Stimulated activated CD8-positive, alpha-beta memory T cell treated with anti-CD3 and anti-CD28 coated beads, Interleukin-15, amount 100 ng/mL, for 48 hours (primary cell): ENCODE data around the gene RNF10.
"Not testable (repeated sequence)": the region's sequence is repeated elsewhere in the genome, so short reads cannot be mapped to it uniquely, and the experiment has no call there.

Experiments
- DNase-seq, 2 donors: peaks; one replicate each; pipeline ENCODE4 v3.0.0-alpha.2; 2020; ENCODE audit warnings: low read depth in 2 of 2

RNF10 gene

DNA sequence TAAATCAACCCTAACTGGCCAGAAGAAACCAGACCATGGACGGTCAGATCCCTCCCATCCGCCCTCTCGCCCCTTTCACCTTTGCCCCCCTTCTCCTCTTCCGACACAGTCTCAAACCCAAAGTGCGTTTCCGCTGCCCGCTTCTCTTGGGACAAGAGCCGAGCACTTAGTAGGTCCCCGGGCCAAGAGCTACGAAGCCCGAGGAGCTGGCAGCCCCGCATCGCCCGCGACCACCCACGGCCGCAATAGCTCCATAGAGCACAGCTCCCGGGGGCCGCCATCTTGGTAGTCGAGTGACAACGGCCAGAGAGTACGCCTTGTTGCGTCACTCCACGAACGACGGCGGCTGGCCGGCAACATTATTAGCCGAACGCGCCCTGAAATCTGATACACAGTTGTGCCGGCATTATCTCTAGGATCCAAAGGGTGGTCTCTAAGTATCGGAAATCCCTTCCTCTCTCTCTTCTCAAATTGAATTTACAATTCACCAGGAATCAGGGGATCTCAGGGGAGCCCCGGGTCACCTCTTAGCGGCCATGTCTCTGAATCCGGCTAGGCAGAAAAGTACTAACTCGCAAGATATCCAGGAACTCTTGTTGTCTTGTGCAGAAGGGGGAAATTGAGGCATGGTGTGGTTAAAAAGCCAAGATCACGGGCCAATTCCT is 5.2 kb upstream of the RNF10 start, which contains the start of gene COQ5:
Gene COQ5, minus strand, starts transcription at position 298 of the 665 bp plus-strand sequence. Its CDS starts 17 bp downstream, at position 281.
- peak; percentile 74 for DNase-seq

DNA sequence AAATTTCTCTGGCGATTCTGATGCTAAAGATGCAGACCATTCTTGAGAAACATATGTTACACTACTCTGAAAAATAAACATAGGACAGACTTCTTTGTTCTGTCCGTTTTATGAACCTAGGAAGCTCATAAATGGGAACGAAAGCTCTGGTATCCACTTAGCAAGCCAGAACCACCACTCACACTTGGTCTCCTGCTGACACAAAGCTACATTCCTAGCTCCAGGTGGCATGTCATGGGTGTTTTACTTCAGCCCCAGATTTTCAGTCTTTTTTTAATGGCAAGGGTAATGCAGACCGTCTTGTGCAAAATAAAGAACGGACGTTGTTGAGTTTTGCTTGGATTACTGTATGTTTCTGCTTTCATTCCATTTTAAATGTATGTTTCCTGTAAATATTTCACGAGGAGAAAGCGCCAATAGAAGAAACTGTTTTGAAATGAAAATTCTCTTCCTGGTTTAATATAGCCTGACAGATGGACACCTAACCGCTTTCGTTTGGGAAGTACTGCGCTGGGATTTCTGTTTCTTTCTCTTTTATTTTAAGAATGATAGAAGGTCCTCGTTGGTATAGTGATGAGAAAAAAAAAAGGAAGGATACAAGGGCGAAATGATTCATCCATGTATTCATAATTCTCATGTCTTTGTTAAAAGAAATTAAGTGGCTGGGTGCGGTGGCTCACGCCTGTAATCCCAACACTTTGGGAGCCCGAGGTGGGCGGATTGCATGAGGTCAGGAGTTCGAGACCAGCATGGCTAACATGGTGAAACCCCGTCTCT is 4.3 kb upstream of the RNF10 start:
- DNase-seq = no peak

DNA sequence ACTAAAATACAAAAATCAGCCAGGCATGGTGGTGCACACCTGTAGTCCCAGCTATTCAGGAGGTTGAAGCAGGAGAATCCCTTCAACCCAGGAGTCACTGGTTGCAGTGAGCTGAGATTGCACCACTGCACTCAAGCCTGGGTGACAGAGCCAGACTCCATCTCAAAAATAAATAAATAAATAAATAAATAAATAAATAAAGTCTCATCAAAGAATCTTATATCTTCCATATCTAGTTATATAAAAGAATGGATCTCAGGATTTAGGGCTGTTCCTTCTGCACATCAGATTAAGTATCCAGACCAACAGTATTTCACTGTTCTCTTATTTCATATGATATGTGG is 3.8 kb upstream of the RNF10 start:
- not testable (repeated sequence) for DNase-seq

DNA sequence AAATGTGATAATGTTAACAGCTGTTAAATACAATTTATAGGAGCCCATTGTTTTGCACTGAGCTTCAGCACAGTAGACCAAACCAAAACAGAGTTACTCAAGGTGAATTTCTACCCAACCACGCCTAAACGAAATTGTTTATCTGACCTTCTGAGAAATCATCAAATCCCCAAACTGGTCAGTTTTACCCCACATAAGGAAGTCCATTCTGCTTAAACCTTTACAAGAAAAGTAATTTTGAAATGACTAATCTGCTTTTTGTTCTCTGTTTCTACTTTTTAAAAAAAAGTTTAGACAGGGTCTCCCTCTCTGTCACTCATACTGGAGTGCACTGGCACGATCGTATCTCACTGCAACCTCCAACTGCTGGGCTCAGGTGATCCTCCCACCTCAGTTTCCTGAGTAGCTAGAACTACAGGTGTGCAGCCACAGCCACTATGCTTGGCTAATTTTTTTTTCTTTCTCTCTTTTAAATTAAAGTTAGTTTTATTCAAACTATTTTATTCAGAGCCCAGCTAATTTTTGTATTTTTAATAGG is 1.4 kb upstream of the RNF10 start:
- no peak for DNase-seq

DNA sequence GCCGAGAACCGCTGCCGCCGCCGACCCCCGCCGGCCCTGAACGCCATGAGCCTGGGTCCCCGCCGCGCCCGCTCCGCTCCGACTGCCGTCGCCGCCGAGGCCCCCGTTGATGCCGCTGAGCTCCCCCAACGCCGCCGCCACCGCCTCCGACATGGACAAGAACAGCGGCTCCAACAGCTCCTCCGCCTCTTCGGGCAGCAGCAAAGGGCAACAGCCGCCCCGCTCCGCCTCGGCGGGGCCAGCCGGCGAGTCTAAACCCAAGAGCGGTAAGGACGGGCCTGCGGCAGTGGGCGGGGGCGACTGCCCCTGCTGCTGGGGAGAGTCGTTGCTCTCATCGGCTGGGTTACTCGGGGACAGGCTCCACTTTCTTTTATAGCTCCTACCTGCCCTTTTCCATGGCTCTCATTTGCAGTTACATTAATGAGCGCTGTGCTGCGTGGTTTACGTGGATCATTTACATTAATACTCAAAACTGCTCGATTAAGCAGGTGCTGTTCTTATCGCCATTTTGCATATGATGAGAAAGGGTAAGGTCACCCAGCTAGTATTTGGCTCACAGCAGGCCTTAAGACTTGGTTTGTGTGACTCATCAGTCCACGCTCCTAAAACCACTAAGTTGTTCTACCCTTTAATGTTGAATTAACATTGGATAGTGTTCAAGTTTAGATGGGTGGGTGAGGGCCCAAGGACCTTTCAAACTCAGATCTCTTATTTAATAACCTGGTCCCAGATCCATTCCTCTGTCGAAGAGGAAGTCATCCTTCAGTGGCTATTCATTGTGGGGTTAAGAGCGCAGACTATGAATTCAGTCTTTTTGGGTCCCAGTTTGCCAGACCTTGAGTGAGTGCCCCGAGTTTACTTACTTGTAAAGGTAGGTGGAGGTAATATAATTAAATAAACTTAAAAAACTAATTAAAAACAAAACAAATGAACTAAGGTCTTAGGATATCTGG is 823 bp downstream of the RNF10 start:
- DNase-seq = peak; percentile 26

DNA sequence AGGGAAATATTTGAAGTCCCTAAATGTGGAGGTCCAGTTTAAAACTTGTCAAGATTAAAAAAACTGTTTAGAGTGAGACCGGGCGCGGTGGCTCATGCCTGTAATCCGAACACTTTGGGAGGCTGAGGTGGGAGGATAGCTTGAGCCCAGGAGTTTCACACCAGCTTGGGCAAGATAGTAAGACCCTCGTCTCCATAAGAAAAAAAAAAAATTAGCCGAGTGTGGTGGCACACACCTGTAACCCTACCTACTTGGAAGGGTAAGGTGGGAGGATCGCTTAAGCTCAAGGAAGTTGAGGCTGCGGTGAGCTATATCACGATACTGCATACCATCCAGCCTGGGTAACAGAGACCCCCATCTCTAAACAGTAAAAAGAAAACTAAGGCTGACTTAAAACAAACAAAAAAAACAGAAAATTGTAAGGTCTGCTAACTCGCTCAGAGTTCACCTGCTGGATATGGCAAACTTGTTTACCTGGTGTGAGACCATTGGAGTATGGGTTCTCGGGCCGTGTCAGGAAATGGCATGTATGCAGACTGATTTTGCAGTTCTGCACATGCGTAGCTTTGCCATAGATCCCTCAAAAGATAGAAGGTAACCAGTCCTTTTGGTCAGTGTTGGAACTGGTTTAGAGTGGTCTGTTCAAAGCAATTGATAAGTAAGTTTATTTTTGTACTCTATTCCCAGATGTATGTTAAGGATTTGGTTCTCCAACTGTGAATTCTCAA is 2.1 kb downstream of the RNF10 start:
- DNase-seq = no peak

DNA sequence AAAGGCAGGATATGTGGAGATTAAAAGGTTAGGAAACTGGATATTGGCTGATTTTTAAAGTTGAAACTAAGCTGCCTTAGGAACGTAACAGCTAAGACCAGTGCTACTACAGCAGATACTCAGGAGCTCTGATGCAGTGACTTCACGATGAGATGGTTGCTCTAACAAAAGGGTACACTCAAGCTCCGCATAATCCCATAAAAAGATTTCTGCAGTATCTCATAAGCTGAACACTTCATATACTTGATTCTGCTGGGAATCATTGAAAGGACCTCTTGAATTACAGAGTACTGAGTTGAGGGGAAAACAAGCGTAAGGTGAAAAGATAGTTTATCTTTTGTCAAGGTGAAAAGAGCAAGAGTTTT is 3.7 kb downstream of the RNF10 start:
- DNase-seq = no peak

DNA sequence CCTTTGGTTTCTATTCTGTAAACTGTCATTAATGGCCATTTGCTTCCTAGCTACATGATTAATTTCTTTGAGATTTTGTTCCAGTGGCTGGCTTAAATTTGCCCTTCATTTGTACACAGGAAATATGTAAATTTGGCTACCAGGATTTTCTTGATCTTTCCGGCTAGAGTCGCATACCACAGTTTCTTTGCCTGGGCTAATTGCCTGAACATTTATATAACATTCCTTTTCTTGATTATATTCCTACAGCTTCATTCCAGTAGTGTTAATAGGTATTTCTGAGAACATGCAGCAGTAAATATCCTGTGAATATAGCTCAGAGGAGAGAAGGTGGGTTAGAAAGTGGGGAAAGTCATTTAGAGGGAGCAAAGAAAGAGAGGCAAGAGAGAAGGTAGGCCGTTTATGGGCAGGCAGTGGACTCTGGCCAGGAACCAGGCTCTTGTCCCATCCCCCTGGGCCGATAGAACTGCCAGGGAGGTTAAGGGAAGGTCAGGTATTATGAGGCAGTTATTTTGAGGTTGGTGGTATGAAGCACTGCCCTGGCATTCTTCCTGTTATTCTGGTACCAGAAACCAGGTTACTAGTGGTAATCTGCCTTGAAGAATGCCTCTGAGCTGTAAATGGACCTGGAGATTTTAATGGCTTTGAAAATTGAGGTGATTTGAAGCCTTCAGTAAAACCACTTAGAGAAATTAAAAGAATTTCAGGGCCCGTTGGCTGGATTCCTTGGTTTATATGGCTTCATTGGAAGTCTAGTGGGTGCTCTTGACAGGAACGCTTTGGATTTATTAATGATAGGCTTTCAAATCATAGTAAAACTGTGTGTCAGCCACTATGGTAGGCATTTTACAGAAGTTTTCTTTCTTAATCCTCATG is 4.4 kb downstream of the RNF10 start:
- no peak for DNase-seq

DNA sequence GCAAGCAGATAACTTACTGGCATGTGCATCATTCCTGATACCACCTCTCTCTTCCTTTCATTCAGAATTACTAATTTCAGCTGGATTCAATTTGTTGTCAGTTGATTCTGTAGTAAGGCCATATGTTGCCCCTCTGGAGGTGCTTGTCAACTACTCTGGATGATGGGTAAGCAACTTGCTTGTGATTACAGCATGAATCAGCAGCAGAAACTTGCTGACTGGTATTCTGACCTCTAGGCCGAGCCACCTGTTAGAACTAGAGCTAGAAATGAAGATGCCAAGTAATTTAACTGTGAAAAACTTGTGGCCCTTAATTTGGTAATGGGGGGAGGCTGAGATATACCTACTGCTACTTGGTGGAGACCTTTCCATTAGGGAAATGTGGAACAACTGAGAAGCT is 5.1 kb downstream of the RNF10 start:
- peak in 1 of 2 donors; percentile 8 for DNase-seq

DNA sequence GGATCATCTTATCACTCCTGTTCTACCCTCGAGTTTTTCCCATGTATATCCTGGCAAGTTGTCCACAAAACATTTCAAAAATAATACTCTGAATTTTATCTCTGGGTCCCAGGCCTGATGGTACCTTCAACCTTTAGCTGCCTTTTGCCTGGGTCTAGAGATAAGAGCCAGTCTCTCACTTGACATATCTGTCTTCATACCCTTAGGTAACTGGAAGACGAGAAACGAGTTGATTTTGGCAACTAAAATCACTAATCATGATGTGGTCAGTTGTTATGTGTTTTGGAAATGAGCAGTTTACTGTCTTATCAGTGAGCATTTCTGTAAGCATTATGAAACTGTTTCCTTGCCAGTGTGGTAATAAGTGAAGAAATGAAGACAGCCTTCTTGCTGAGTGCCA is 6.3 kb downstream of the RNF10 start:
- DNase-seq = no peak

DNA sequence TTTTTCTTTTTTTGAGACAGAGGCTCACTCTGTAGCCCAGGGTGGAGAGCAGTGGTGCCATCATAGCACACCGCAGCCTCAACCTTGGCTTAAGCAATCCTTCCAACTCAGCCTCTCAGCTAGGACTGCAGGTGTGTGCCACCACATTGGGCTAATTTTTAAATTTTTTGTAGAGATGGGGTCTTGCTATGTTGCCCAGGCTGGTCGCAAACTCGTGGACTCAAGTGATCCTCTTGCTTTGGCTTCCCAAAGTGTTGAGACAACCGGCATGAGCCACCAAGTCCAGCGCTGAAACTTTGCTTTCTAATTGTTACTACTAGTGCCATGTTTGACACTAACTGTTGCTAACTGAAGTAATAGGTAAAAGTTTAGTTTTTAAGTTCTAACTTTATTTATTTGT is 8.0 kb downstream of the RNF10 start:
- DNase-seq = no peak

DNA sequence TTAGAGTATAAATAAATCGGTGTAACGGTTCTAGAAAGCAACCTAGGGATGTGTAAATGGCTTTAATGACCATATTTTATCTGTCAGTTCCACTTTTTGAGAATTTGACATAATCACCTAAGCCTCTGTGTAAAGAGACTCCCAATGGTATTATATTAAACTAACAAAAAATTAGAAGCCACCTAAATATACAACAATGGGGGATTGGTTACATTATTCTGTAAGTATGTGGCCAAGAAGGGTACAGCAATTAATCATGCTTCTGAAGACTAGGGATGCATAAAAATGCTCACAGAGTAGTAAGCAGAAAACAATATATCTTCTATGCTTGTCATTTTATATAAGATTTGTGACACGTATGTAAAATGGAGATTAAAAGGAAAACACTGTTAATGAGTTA is 10.5 kb downstream of the RNF10 start:
- no peak for DNase-seq

DNA sequence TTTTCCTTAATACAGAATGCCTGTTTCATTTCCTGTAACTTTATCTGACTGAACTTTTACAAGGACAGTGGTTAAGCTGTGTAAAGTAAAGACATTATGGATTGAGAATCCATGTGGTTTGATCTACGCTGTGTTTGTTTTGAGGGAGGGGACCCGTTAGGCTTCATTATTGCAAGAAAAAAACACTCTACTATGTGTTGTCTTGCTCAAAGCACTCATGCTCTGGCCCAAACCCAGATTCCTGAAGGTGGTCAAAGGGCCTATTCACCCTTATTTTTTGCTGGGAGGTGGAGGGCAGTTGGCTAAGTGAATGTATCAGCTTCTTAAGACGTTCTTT is 11.9 kb downstream of the RNF10 start:
- DNase-seq = no peak

DNA sequence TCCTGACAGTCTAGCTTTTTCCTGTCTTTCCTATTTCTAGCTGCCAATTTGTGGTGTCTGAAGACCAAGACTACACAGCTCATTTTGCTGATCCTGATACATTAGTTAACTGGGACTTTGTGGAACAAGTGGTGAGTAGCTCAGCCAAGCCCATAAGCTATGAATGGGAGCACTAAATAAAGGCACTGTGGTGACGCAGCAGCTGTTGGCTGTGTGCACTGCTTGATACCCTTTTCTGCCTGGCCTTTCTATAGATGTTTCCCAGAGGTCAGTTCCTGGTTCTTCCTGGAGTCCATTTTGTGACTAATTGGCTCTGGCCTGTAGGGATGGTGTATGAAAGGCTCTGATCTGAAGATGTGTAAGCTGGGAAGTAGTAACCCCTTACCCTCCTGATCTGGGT is 20.5 kb downstream of the RNF10 start:
- no peak for DNase-seq

DNA sequence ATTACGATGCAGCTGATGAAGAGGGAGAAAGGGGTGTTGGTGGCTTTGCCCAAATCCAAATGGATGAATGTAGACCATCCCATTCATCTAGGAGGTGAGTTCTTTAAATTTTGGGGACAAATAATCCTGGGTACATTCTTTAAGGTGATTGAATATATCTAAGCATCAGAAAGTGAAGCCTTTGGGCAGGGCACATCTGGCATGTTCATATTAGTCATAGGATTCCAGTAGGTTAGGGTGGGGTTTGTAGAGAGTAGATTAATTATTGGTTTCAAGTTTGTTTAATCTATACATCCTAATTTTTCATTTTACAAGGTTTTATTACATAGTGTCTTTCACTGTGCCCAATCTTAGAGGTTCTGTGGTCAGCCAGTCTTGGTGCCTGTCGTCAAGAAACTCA is 23.4 kb downstream of the RNF10 start:
- DNase-seq = no peak

DNA sequence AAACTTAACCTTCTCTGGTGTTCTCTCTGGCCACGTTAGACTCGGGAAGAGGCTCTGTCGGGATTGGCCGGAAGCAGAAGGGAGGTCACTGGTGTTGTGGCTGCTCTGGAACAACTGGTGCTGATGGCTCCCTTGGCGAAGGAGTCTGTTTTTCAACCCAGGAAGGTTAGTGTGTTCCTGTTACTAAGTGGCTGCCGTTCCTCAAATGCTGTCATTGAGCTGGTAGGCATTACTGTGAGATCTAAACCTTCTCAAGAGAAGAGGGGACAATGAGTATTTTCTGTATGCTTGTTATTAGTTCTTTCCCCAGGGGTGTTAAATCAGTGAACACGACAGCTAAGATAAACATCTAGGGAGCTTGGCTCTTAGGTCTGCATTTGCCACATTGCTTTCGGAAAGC is 28.8 kb downstream of the RNF10 start:
- DNase-seq = no peak

DNA sequence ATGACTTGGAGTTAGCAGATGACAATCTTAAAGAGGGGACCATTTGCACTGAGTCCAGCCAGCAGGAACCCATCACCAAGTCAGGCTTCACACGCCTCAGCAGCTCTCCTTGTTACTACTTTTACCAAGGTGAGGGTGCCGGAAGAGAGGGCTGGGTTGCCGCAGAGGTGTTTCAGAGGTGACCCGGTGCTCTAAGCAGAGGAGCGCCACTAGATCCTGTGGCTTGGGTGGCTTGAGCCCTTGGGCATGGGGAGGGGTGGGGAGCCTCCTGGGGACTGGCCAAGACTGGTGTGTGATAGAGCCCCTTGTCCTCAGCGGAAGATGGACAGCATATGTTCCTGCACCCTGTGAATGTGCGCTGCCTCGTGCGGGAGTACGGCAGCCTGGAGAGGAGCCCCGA is 29.3 kb downstream of the RNF10 start:
- DNase-seq = no peak

DNA sequence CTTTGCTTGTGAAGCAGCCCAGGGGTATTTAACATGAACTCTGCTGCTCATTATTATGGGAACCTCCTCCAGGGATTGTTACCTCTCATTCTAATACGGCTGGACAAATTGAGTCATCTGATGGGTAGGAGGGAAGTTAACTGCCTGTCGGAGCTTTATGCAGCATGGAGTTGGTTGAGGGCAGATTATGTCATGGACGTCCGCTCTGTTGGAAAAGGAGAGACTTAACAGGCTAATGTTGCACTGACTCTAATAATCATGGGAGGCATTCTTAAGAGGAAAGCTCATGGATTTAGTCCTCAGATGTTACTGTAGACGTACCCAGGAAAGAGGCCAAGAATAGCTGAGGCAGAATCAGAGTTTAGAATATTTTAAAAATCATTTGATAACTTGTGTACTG is 37.1 kb downstream of the RNF10 start:
- no peak for DNase-seq

DNA sequence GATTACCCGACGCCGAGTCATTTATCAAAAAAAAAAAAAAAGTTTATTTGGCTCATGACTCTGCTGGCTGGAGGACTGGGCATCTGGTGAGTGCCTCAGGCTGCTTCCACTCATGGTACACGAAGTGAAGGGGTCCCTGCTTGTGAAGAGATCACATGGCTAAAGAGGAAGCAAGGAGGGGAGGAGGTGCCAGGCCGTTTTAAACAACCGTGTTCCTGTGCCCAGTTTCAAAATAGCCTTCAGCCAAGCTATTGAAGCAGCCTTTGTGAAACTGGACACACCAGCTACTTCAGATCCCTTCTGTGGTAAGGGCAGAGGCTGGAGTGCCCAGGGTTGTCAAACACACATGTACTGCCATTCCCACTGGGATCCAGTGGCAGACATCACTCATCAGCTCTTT is 39.4 kb downstream of the RNF10 start:
- DNase-seq = no peak

DNA sequence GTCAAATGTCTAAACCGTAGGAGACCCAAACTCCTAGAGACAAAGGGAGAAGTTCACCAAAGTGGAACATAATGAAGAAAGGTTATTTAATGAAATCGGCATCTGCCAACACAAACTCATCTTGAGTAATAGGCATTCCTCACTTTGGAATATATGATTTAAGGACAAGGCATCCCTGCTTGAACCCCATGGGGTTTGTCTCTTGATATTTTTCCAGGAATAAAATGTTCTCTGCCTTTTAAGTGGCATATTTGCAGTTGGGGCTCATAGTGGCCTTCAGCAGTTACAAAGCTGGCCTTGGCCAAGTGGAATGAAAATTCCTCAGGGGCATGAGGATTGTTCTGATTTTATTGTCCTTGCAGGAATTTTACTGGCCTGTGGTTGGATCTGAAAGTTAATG is 40.0 kb downstream of the RNF10 start:
- DNase-seq = no peak

DNA sequence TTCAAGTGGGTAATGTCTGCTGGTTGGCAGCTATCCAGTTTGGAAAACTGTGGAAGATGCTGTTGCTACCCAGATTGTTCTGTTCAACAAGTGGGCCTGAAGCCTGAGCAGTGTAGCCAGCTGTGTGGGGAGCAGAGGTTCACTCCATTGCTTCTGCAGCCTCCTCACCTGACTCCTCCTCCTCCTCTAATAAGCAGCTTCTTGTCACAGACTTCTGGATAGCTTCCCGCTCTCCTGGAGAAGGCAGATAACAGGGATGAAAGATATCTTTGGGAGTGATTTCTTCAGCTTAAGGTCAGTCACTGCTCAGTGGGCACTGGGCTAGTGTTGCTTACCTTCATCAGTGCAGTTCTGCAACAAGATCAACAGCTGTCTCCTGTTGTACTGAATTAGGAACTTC is 45.0 kb downstream of the RNF10 start:
- DNase-seq = no peak
